Measurements from ENCODE around the gene IGF2BP2. TPM values are rescaled to one million over a fixed set of nuclear protein-coding genes. Genes with fewer than 3 reads are reported as not detected.
"Not testable (repeated sequence)": the region's sequence is repeated elsewhere in the genome, so short reads cannot be mapped to it uniquely, and the experiment has no call there.

Gene IGF2BP2
- total RNA-seq, 1 donor from 2014 or later, result 2.9 TPM

GRCh38 chr3:185701611-185702261 is 123.1 kb downstream of the IGF2BP2 start:
- H3K36me3 ChIP-seq, result no peaks in the 10 kb centered on the region
- no peak overlapping the region for H3K27ac ChIP-seq
- no peaks in the 10 kb centered on the region for H3K9me3 ChIP-seq
- intact Hi-C loops (cut with DNase I), result no loop called here
- H3K27me3 ChIP-seq, result no peaks in the 10 kb centered on the region
- H3K4me1 ChIP-seq, result no peaks in the 10 kb centered on the region
- H3K4me3 ChIP-seq, result no peak overlapping the region
- no peak for DNase-seq (ENCODE audit: low spot score in 2 of 2)
- no peak for TF ChIP-seq CTCF (IDR thresholded peaks at IDR 0.05)

DNA sequence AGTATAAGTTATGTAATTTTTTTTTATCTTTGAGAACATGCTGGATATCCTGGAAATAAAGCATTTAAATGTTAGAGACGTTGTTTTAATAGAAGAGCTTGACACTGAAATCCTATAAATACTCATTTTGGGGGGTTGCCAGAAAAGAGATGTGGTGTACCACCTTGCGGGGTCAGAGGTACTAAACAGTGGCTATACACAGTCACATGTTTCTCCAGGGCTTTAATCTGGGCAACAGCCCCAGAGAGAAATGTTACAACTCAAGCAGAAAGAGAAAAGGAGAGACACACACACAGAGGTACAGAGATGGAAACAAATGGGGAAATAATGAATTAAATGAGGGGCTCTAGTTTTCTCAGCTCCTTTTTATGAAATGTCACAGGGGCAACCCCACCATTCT is 124.9 kb downstream of the IGF2BP2 start:
- no peak for TF ChIP-seq CTCF (IDR thresholded peaks at IDR 0.05)
- Histone ChIP-seq H3K27ac (no peak overlapping the region), H3K9me3 (no peaks in the 10 kb centered on the region), H3K4me1 (no peaks in the 10 kb centered on the region), H3K36me3 (no peaks in the 10 kb centered on the region), H3K4me3 (no peak overlapping the region), H3K27me3 (no peaks in the 10 kb centered on the region)
- intact Hi-C loops (cut with DNase I), result no loop called here
- DNase-seq (ENCODE audit: low spot score in 2 of 2), result no peak

- H3K4me3 ChIP-seq; DNase-seq (ENCODE audit: low spot score in 2 of 2); H3K36me3 ChIP-seq; H3K4me1 ChIP-seq; H3K9me3 ChIP-seq; H3K27me3 ChIP-seq; intact Hi-C loops (cut with DNase I); H3K27ac ChIP-seq: not testable (repeated sequence)
Observed at GRCh38 chr3:185697228-185697627, 127.6 kb downstream of the IGF2BP2 start.

DNA sequence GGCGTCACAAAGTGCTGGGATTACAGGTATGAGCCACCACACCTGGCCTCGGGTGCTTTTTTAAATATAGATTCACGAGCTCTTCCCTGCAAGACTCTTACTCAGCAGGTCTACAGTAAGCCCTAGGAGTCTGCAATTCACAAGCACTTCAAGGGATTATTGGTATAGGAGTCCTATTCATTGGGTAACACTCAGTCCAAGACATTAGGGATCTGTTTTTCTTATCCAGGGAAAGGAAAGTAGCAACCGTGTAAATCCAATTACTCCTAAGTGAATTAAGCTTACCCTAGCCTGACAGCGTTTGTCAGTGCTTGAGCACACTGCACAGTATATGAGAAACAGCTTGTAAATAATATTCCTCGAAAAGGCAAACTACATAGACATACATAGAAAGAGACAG is 128.8 kb downstream of the IGF2BP2 start:
- Histone ChIP-seq H3K27ac (no peak overlapping the region), H3K36me3 (no peaks in the 10 kb centered on the region), H3K4me3 (no peak overlapping the region), H3K9me3 (no peaks in the 10 kb centered on the region), H3K27me3 (no peaks in the 10 kb centered on the region), H3K4me1 (no peaks in the 10 kb centered on the region)
- intact Hi-C loops (cut with DNase I), result no loop called here
- no peak for DNase-seq (ENCODE audit: low spot score in 2 of 2)
- TF ChIP-seq CTCF (IDR thresholded peaks at IDR 0.05), result no peak

DNA sequence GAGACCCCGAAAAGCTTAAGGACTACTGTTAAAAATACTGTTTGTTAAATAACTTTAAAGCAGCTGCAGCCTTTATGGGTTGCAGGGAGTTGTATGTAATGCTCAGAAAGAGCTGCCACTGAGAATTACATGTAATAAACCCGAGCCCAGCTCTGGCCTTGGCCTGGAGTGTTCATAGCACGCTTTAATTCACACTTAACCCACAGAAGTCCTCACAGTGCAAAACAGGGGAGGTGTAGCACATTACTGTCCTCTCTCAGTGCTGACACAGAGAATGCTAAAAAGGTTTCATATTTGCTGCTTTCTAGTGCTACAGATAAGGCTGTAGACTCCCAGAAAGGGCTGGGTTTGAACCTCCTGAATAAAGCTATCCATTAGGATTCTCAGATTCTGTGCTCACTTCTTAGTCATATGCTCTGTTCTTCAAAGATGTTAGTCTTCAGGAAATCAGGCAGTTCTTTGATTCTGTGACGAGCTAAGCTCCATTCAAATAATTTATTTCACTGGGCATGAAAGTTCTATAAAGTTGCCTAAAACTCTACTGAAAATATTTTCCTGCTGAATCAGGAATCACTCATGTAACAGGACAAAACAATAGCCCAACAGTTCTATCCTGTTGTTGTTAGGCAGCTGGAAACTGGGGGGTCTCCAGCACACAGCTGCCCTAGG is 130.7 kb downstream of the IGF2BP2 start:
- Histone ChIP-seq H3K4me3 (no peak overlapping the region), H3K4me1 (no peaks in the 10 kb centered on the region), H3K9me3 (no peaks in the 10 kb centered on the region), H3K27ac (no peak overlapping the region), H3K27me3 (no peaks in the 10 kb centered on the region), H3K36me3 (no peaks in the 10 kb centered on the region)
- no peak for TF ChIP-seq CTCF (IDR thresholded peaks at IDR 0.05)
- DNase-seq (ENCODE audit: low spot score in 2 of 2), result no peak
- intact Hi-C loops (cut with DNase I), result no loop called here

DNA sequence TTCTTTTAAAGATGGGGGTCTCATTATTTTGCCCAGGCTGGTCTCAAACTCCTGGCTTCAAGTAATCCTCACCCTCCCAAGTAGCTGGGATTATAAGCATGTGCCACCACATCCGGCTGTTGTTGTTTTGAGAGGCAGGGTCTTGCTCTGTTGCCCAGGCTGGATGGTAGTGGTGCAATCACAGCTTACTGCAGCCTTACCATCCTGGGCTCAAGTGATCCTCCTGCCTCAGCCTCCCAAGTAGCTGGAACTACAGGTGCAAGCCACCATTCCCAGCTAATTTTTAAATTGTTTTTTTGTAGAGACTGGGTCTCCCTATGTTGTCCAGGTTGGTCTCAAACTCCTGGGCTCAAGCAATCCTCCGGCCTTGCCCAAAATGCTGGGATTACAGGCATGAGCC is 133.2 kb downstream of the IGF2BP2 start:
- Histone ChIP-seq H3K36me3 (no peaks in the 10 kb centered on the region), H3K9me3 (no peaks in the 10 kb centered on the region), H3K4me3 (no peak overlapping the region), H3K27me3 (no peaks in the 10 kb centered on the region), H3K4me1 (no peaks in the 10 kb centered on the region), H3K27ac (no peak overlapping the region)
- TF ChIP-seq CTCF (IDR thresholded peaks at IDR 0.05), result no peak
- DNase-seq (ENCODE audit: low spot score in 2 of 2), result no peak
- intact Hi-C loops (cut with DNase I), result no loop called here
